Measurements from ENCODE around the gene UPB1. TPM values are rescaled to one million over a fixed set of nuclear protein-coding genes. Genes with fewer than 3 reads are reported as not detected.
A peak's percentile ranks its signal among the peaks of the same experiment; 100 is the strongest.
"Not testable (repeated sequence)": the region's sequence is repeated elsewhere in the genome, so short reads cannot be mapped to it uniquely, and the experiment has no call there.

Gene UPB1
- total and polyA plus RNA-seq, 5 experiments from 2014 or later, result 0.06 to 0.86 (median 0.51) TPM; not detected in 1

GRCh38 chr22:24523873-24524272 is 28.7 kb downstream of the UPB1 start:
- Mint-ChIP-seq H3K9me3 (no peaks in the 10 kb centered on the region), H3K27me3 (peaks cover 0 to 5% (median 0%) of the 10 kb centered on the region in 5 donors), H3K36me3 (no peaks in the 10 kb centered on the region), H3K27ac (no peak overlapping the region), H3K4me3 (no peak overlapping the region), H3K4me1 (peaks cover 5 to 11% (median 9%) of the 10 kb centered on the region in 4 donors)
- ATAC-seq (no peak), DNase-seq (no peak)
- POLR2A ChIA-PET, result no interaction called here

- Mint-ChIP-seq H3K27me3 (peaks cover 0 to 1% (median 0%) of the 10 kb centered on the region in 5 donors), H3K27ac (peak overlapping the region in 4 of 10 donors; percentile 8 to 43 (median 29))
- DNase-seq, result peak; percentile 43 to 84 (median 66)
These were observed 30.4 kb downstream of the UPB1 start for GRCh38 chr22:24525416-24526037.

GRCh38 chr22:24526191-24526590 is 31.1 kb downstream of the UPB1 start:
- peaks cover 5 to 11% (median 9%) of the 10 kb centered on the region in 4 donors for H3K4me1 Mint-ChIP-seq
- DNase-seq (no peak), ATAC-seq (no peak)
- H3K27me3 Mint-ChIP-seq, result no peaks in the 10 kb centered on the region
- H3K9me3 Mint-ChIP-seq, result no peaks in the 10 kb centered on the region
- no peaks in the 10 kb centered on the region for H3K36me3 Mint-ChIP-seq
- no peak overlapping the region for H3K4me3 Mint-ChIP-seq
- POLR2A ChIA-PET, result no interaction called here
- H3K27ac Mint-ChIP-seq, result no peak overlapping the region

More at GRCh38 chr22:24525416-24526037, 30.4 kb downstream of the UPB1 start:
- peak; percentile 95 to 98 for ATAC-seq
- no peaks in the 10 kb centered on the region for H3K9me3 Mint-ChIP-seq
- H3K36me3 Mint-ChIP-seq, result no peaks in the 10 kb centered on the region
- H3K4me1 Mint-ChIP-seq, result peaks cover 5 to 11% (median 9%) of the 10 kb centered on the region in 4 donors
- H3K4me3 Mint-ChIP-seq, result no peak overlapping the region
- POLR2A ChIA-PET, result no interaction called here

- Mint-ChIP-seq H3K9me3 (no peaks in the 10 kb centered on the region), H3K36me3 (no peaks in the 10 kb centered on the region), H3K4me3 (no peak overlapping the region), H3K27me3 (no peaks in the 10 kb centered on the region), H3K4me1 (peaks cover 0 to 6% (median 2%) of the 10 kb centered on the region in 4 donors), H3K27ac (peak overlapping the region in 1 of 10 donors; percentile 44)
- POLR2A ChIA-PET, result no interaction called here
- ATAC-seq, result no peak
- no peak for DNase-seq
These were observed 34.8 kb downstream of the UPB1 start for GRCh38 chr22:24529898-24530297.

GRCh38 chr22:24530968-24531367 is 35.8 kb downstream of the UPB1 start:
- peak overlapping the region in 1 of 10 donors; percentile 65 for H3K27ac Mint-ChIP-seq
- ATAC-seq, DNase-seq, POLR2A ChIA-PET, H3K36me3 Mint-ChIP-seq, H3K4me1 Mint-ChIP-seq, H3K27me3 Mint-ChIP-seq, H3K4me3 Mint-ChIP-seq, H3K9me3 Mint-ChIP-seq: not testable (repeated sequence)

GRCh38 chr22:24532075-24532474 is 36.9 kb downstream of the UPB1 start:
- H3K4me3 Mint-ChIP-seq, result no peak overlapping the region
- peaks cover 0 to 1% (median 0%) of the 10 kb centered on the region in 3 donors for H3K36me3 Mint-ChIP-seq
- DNase-seq (no peak), ATAC-seq (no peak)
- no peaks in the 10 kb centered on the region for H3K9me3 Mint-ChIP-seq
- H3K4me1 Mint-ChIP-seq, result no peaks in the 10 kb centered on the region
- POLR2A ChIA-PET, result interaction anchor here (0.7 to 0.9 kb wide), 3 partner anchors 48 to 125 kb away, joined by 3 to 6 read pairs (median 4); no protein-coding TSS in a partner anchor
- no peak overlapping the region for H3K27ac Mint-ChIP-seq
- H3K27me3 Mint-ChIP-seq, result no peaks in the 10 kb centered on the region

- H3K27ac Mint-ChIP-seq, result no peak overlapping the region
- H3K27me3 Mint-ChIP-seq, result no peaks in the 10 kb centered on the region
- H3K36me3 Mint-ChIP-seq, result peaks cover 0 to 11% (median 1%) of the 10 kb centered on the region in 3 donors
- H3K4me1 Mint-ChIP-seq, result no peaks in the 10 kb centered on the region
- no peaks in the 10 kb centered on the region for H3K9me3 Mint-ChIP-seq
- no peak for DNase-seq
- no peak for ATAC-seq
- POLR2A ChIA-PET, result interaction anchor here (0.7 kb wide), 1 partner anchor 20 kb away, joined by 3 read pairs; no protein-coding TSS in a partner anchor
- H3K4me3 Mint-ChIP-seq, result no peak overlapping the region
These were observed 40.2 kb downstream of the UPB1 start for GRCh38 chr22:24535348-24535747.

GRCh38 chr22:24536089-24536488 is 41.0 kb downstream of the UPB1 start:
- Mint-ChIP-seq H3K36me3 (peaks cover 0 to 18% (median 1%) of the 10 kb centered on the region in 3 donors), H3K27ac (no peak overlapping the region), H3K4me3 (no peak overlapping the region), H3K9me3 (no peaks in the 10 kb centered on the region), H3K27me3 (no peaks in the 10 kb centered on the region), H3K4me1 (peaks cover 0 to 7% (median 0%) of the 10 kb centered on the region in 4 donors)
- POLR2A ChIA-PET, result no interaction called here
- DNase-seq, result no peak
- no peak for ATAC-seq

- H3K4me1 Mint-ChIP-seq, result peaks cover 0 to 16% (median 0%) of the 10 kb centered on the region in 4 donors
- DNase-seq (no peak), ATAC-seq (no peak)
- H3K9me3 Mint-ChIP-seq, result no peaks in the 10 kb centered on the region
- POLR2A ChIA-PET, result no interaction called here
- H3K27me3 Mint-ChIP-seq, result no peaks in the 10 kb centered on the region
- peak overlapping the region in 1 of 10 donors; percentile 47 for H3K27ac Mint-ChIP-seq
- H3K4me3 Mint-ChIP-seq, result no peak overlapping the region
- peaks cover 0 to 57% (median 7%) of the 10 kb centered on the region in 3 donors for H3K36me3 Mint-ChIP-seq
These were observed 45.3 kb downstream of the UPB1 start for GRCh38 chr22:24540470-24540869.

GRCh38 chr22:24541681-24542515 is 46.8 kb downstream of the UPB1 start:
- no peak overlapping the region for H3K4me3 Mint-ChIP-seq
- DNase-seq (no peak), ATAC-seq (no peak)
- POLR2A ChIA-PET, result interaction anchor here (0.8 kb wide), 1 partner anchor 14 kb away, joined by 3 read pairs; the partner anchor contains the start of gene SNRPD3
- H3K4me1 Mint-ChIP-seq, result peaks cover 0 to 16% (median under 1%) of the 10 kb centered on the region in 4 donors
- H3K27me3 Mint-ChIP-seq, result no peaks in the 10 kb centered on the region
- H3K36me3 Mint-ChIP-seq, result peaks cover 0 to 68% (median 7%) of the 10 kb centered on the region in 3 donors
- H3K27ac Mint-ChIP-seq, result peak overlapping the region in 1 of 10 donors; percentile 81
- H3K9me3 Mint-ChIP-seq, result no peaks in the 10 kb centered on the region

- peaks cover 0 to 76% (median 8%) of the 10 kb centered on the region in 3 donors for H3K36me3 Mint-ChIP-seq
- H3K9me3 Mint-ChIP-seq, result no peaks in the 10 kb centered on the region
- peaks cover 0 to 16% (median 4%) of the 10 kb centered on the region in 4 donors for H3K4me1 Mint-ChIP-seq
- no peak overlapping the region for H3K27ac Mint-ChIP-seq
- POLR2A ChIA-PET, result no interaction called here
- H3K27me3 Mint-ChIP-seq, result no peaks in the 10 kb centered on the region
- no peak for ATAC-seq
- no peak overlapping the region for H3K4me3 Mint-ChIP-seq
- DNase-seq, result no peak
These were observed 47.5 kb downstream of the UPB1 start for GRCh38 chr22:24542641-24543040.

- DNase-seq, result no peak
- no peak for ATAC-seq
- no peak overlapping the region for H3K27ac Mint-ChIP-seq
- H3K4me1 Mint-ChIP-seq, result peaks cover 0 to 16% (median 4%) of the 10 kb centered on the region in 4 donors
- H3K9me3 Mint-ChIP-seq, result no peaks in the 10 kb centered on the region
- peaks cover 0 to 77% (median 8%) of the 10 kb centered on the region in 3 donors for H3K36me3 Mint-ChIP-seq
- H3K27me3 Mint-ChIP-seq, result no peaks in the 10 kb centered on the region
- POLR2A ChIA-PET, result no interaction called here
- peak overlapping the region in 1 of 10 donors; percentile 6 for H3K4me3 Mint-ChIP-seq
These were observed 48.1 kb downstream of the UPB1 start for GRCh38 chr22:24543185-24543601.
